ENCODE measurements around the gene ABHD17C.

The ABHD17C gene

DNA sequence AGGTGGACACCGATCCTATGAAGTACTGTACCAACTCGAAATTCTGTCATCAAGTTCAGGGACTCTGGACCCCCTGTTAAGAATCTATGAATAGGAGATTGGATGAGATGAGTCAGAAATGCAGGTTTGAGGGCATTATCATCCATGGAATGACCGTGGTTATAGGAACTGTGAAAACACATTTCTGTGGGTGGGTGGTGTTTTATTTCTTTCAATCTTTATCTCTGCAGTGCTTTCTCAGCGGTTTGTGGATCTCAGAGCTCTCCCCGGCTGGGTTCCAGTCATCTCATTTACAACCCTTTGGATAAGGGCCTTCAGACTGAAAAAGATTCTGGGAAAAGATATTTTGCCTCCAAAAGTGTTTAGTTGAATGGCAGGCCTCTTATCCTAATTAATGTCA, 5.4 kb upstream of the ABHD17C start:
- peak; percentile 30 for DNase-seq (ENCODE audit: low read depth)

DNA sequence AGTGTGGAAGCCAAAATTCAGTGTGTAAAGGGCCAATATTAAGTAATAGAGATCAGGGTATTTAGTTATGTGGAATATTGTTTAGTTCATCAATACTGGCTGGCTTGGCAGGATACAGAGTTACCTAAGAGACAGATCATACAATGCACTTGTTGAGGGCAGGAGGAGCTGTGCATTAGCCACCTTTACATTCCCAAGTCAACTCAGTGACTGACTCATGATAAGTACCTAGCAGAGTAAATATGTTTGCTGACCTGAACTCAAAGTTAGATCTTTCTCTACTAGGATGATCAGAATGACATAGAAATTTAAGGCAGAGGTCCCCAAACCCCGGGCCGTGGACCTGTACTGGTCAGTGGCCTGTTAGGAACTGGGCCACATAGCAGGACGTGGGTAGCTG, 3.5 kb upstream of the ABHD17C start:
- DNase-seq (ENCODE audit: low read depth), result no peak

GRCh38 chr15:80693682-80694610, 1.2 kb upstream of the ABHD17C start:
- DNase-seq (ENCODE audit: low read depth), result no peak

DNA sequence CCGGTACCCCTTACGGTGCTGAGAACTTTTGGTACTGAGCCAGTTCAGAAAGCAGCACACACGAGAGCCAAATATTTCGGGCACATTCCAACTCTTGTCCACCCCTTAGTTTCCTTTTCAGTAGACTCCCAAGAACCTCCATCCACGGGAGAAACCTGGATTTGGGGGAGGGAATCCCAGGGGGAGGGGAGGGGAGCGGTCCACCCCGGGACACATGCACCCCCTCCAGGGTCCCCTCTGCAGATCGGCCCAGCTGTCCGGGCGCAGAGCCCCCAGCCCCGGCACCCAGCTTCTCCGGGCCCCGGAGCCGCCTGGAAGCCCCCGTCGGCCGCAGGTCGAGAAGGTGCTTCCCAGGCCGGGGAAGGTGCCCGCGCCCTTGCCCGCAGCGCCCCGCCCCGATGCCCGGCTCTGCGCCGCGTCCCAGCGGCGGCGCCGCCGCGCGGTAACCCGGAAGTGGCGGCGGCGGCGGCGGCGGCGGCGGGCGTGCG, 455 bp upstream of the ABHD17C start:
- DNase-seq (ENCODE audit: low read depth), result peak; percentile 61

DNA sequence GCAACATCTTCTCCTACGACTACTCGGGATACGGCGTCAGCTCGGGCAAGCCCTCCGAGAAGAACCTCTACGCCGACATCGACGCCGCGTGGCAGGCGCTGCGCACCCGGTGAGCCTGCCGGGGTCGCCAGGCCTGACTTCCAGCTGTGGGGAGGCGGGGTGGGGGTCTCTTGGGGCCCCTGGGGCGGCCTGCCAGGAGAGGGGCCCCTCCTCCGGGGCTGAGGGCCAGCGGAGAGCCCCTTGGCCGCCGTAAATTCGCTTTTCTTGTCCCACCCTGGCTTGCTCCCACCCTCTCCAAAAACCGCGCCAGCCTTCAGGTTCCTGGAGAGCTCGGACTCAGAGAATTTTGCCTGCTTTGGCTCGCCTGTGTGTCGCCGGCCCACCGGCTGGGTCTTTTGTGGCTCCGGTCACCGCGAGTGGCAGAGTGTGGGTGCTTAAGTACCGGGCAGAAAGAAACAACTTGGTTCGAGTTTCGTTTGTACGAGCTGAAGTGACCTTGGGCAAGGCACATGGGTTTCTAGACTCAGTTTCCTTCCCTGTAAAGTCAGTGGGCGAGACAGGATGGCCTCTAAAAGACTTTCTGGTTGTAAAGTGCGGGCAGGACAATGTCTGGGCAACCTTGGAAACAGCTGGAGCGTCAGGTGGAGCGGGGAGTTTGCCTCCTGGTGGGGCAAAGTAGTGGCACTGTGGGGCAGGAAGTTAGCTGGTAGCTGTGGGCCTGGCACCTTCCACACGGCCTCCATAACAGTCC, 976 bp downstream of the ABHD17C start:
- DNase-seq (ENCODE audit: low read depth), result peak; percentile 45

DNA sequence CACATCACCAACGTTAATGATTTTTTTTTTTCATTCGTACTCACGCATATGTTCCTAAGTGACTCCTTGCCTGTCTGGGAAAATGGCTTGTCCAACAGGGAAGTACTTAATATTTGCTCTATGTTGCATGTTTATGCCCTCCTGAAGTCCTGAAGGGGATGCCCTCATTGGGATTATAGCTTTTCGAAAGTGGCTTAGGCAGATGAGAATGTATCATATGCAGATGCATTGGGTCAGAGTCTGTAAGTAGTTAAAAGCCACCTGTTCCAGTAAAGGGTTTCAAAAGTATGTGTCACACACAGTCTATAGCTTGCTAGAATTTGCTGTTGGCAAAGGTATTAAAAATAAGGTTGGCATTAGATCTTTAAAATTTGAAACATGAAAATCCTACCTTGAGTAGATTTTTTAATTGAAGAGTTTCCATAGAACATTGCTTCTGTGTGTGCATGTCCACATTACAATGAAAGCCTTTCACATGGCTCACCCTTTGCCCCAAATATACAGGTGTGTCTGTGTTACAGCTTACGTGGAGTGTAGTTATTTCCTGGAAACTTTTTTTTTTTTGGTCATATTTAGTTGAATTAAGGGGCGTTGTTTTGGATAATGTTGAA, 2.1 kb downstream of the ABHD17C start:
- DNase-seq (ENCODE audit: low read depth), result no peak

- DNase-seq (ENCODE audit: low read depth), result peak; percentile 77
These were observed 3.6 kb downstream of the ABHD17C start for GRCh38 chr15:80698676-80699075.

DNA sequence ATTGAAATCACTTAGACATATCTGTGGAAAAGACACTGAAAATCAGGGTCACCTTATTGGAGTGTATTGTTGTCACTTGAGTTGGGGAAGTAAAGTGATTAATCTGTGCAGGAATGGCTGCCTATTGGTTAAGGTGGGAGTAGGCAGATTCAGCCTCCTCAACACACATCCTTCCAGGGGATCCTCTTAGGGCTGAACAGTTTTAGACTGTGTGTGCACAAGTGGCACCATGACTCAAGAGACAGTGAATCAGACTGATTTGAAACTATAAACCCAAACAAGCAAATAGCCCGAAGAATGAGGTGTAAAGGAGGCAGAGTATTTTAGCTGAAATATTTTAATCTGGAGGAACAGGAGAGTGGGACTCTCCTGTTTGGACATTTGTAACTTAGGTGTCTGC, 4.9 kb downstream of the ABHD17C start:
- DNase-seq (ENCODE audit: low read depth), result peak; percentile 32

GRCh38 chr15:80701676-80702311, 6.7 kb downstream of the ABHD17C start:
- no peak for DNase-seq (ENCODE audit: low read depth)

DNA sequence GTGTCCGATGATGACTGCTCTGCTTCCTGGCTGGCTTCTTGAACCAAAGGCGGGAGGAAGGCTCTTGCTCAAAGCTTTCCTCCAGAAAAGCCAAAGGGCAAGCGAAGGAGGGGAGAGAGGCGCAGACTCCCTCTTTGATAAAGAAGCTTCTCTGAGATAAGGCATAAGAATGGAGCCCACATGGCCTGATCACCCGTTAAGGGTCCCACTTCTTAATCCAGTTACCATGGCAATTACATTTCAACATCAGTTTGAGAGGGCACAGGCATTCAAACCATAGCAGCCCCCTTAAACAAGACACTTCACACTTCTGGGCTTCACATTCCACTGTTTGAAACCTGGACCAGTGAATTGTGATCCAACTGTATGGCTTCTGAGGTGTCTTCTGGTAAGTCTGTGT, 8.0 kb downstream of the ABHD17C start:
- no peak for DNase-seq (ENCODE audit: low read depth)

DNA sequence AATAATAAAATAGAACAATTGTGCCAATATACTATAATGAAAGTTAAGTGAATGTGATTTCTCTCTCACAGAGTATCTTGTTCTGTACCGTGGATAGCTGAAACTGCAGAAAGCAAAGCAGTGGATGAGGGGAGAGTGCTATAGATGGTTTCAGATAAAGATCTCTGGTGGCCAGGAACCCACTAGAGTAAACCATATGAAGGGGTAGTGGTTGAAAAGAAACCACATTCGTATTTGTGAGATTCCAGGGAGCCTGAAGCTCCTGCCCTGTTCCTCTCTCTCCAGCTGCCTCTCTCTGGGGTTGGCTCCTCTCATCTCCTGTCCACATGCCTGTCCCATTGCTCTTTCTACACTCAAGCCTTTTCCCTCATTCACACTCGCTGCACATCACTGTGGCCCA, 8.9 kb downstream of the ABHD17C start:
- DNase-seq (ENCODE audit: low read depth), result peak; percentile 16

- DNase-seq (ENCODE audit: low read depth), result no peak
These were observed 11.1 kb downstream of the ABHD17C start for GRCh38 chr15:80706161-80706560.

DNA sequence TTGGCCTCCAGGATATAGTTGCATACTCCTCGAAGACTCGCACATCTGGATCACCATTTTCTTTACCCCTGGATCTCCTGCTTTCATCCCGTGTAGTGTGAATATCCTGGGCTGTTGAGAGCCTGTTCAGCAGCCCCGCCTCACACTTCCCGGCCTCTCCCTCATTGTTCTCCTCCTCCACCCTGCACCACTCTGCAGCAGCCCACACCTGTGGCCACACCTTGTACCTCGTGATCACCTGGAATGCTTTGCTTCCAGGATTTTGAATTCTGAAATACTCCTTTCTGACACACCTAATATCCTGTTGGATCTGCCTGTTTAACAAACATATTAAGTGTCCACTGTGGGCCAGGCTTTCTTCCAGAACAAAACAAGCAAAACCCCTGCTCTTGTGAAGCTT, 14.4 kb downstream of the ABHD17C start:
- DNase-seq (ENCODE audit: low read depth), result no peak

DNA sequence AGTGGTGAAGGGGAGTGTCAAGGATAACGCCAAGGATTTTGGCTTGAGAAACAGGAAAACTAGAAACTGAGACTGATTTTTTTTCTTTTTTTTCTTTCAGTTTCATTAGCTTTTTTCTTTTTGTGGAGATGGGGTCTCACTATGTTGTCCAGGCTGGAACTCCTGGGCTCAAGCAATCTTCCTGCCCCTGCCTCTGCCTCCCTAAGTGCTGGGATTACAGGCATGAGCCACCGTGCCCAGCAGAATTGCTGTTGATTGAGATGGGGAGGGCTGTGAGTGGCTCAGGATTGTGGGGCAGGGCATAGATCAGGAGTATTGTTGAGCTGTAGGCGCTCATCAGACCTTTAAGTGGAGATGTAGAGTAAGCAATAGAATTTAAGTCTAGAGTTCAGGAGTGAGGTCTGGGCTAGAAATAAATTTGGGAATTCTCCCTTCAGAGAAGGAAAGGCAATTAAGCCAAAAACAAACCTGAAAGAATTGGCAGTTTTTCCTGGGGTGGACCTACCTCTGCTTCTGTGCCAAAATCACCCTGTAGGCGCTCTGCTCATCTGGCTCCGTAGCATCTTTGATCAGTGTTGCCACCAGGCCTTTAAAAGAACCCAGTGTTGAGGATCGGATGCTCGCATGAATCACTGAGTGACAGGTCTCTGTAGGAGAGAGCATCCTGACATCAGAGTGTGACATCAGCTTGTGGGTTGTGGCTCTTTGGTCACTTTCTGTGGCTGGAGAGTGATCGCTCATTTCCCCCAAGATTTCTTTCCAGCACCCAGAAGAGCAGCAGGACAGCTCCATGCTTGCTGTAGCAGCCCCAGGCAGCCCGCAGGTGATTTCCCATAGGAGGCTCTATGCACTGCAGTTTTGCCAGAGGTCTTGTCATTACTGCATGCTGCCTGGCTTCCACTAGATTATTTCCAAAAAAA, 15.8 kb downstream of the ABHD17C start:
- peak; percentile 62 for DNase-seq (ENCODE audit: low read depth)

DNA sequence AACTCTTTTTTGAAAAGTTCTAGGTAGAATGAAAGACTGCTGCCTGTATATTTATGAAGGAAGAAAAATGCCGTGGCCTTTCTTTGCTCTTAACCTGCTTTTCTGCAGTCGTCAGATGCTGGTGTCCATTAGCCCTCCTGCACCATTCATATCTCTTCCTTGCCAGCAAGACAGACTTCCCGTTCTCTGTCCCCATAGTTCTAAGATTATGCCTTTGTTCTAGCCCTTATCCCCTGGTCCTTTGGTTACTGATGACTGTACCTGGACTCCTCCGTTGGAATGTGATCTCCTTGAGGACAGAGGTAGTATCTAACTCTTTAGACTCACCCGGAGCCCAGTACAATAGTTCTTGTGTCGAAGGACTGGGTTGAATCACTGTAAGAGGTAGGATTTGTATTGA, 16.8 kb downstream of the ABHD17C start:
- DNase-seq (ENCODE audit: low read depth), result no peak

DNA sequence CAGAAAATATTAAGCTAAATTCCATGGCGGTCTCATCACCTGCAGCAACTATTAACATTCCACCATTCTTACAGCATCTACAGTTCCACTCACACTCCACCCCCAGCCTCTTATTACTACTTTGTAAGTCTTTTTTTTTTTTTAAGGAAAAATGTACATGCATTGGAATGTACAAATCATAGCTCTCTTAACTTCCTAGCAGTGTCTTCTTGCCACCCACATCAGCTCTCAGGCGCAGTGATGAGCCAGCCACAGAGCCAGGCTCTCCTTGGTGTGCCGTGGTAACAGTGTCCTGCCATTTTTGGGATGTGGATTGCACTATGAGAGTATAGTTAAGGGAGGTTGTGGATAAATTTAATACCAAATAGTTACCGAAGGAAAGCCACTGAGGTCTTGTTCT, 17.8 kb downstream of the ABHD17C start:
- DNase-seq (ENCODE audit: low read depth), result peak; percentile 6

- DNase-seq (ENCODE audit: low read depth), result no peak
These were observed 26.4 kb downstream of the ABHD17C start for GRCh38 chr15:80721476-80721875.

DNA sequence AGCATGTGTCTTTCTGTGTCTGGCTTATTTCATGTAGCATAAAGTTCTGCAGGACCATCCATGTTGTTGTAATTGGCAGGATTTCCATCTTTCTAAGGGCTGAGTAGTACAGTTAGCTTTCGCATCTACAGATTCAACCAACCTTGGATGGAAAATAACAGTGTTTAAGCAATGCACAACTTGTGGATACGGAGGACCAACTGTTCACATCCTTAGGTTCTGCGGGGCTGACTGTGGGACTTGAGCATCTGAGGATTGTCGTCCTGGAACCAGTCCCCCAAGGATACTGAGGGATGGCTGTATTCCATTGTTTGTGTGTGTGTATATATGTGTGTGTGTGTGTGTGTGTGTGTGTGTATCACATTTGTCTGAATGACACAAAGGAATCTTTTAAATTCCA, 27.7 kb downstream of the ABHD17C start:
- no peak for DNase-seq (ENCODE audit: low read depth)

DNA sequence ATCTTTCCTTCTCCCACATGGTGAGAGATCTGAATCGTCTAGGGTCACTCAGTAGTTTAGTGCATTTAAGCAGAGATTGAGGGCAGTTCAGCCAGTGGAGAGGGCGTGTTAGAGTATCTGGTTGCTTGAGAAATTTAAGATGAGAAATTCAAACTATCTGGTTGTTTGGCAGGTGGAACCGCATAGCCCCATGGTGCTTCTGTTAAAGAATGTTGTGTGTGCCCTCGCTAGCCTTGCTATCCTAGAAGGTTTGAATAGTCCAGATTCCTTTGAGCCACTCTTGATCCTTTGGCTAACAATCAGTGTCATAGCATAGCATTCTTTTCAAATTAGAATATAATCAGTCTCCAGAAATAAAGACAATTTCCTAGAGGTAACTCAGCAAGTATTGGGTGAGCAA, 32.1 kb downstream of the ABHD17C start:
- DNase-seq (ENCODE audit: low read depth), result peak; percentile 63

GRCh38 chr15:80727596-80727995, 32.5 kb downstream of the ABHD17C start:
- DNase-seq (ENCODE audit: low read depth), result no peak

DNA sequence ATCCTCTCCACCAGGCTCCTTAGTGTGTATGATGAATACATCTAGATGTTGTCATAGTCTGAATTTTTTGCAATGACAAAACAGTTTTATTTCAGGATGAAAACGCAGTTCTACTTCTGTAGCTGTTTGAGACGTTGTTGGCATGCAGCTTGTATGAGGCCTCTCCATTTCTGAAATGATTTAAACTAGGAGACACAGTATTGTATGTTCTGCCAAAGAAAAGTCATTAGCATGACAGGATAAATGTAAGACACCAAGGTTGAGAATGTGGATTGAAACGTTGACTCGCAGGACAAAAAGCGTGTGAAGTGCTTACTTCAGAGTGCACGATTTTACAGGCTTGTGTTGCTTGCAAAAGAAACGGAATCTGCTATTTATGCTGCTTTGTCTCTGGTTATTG, 35.3 kb downstream of the ABHD17C start:
- DNase-seq (ENCODE audit: low read depth), result no peak
